ENCODE data around the gene ADGRG1. TPM values are rescaled to one million over a fixed set of nuclear protein-coding genes. Genes with fewer than 3 reads are reported as not detected.
A peak's percentile ranks its signal among the peaks of the same experiment; 100 is the strongest.
"Not testable (repeated sequence)": the region's sequence is repeated elsewhere in the genome, so short reads cannot be mapped to it uniquely, and the experiment has no call there.

Gene ADGRG1
- total RNA-seq, 8 experiments from 2014 or later = 0.54 to 82.8 (median 48.8) TPM

- ATAC-seq (replicated peaks in 6 of 8) = no peak
- Histone ChIP-seq H3K27ac (no peak overlapping the region), H3K4me1 (replicated peaks in 1 of 2) (peaks cover 0 to 2% of the 10 kb centered on the region in 2 donors), H3K4me3 (no peak overlapping the region)
- in situ Hi-C loops (cut with MboI; ENCODE audit: low pct_unique_long_range_greater_than_20kb in 2 of 9, low sequenced_read_pairs in 9 of 9, unreplicated experiment in 9 of 9) = loop anchor here in 3 of 9 experiments (25.0 kb wide), 2 partner anchors 143 to 418 kb away; partner anchors contain the start of genes USB1 (in 2 of the 3), ZNF319 (in 2 of the 3) and KATNB1 (in 1 of the 3)
- 1 to 76% (median 57%) methylated on average over 1 to 4 of the region's 4 CpGs; no CpG with 5 or more reads in 1 of the 10 experiments for WGBS, 10 experiments
Measured at GRCh38 chr16:57594531-57595031, 33.8 kb upstream of the ADGRG1 start.

DNA sequence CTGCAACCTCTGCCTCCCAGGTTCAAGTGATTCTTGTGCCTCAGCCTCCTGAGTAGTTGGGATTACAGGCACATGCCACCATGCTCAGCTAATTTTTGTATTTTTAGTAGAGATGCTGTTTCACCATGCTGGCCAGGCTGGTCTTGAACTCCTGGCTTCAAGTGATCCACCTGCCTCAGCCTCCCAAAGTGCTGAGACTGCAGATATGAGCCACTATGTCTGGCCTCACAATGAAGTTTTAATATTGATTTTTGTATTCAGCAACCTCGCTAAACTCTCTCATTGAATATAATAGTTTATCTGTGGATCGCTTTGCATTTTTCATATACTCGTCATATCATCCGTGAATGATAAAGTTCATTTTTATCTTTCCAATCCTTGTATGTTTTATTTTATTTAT, 32.2 kb upstream of the ADGRG1 start:
- in situ Hi-C loops (cut with MboI; ENCODE audit: low pct_unique_long_range_greater_than_20kb in 2 of 9, low sequenced_read_pairs in 9 of 9, unreplicated experiment in 9 of 9) = loop anchor here in 3 of 9 experiments (25.0 kb wide), 2 partner anchors 141 to 416 kb away; partner anchors contain the start of genes USB1 (in 2 of the 3), ZNF319 (in 2 of the 3) and KATNB1 (in 1 of the 3)

GRCh38 chr16:57598437-57598836, 30.0 kb upstream of the ADGRG1 start:
- Histone ChIP-seq H3K27ac (no peak overlapping the region), H3K4me3 (no peak overlapping the region), H3K4me1 (replicated peaks in 1 of 2) (peaks cover 0 to 3% of the 10 kb centered on the region in 2 donors)
- ATAC-seq (replicated peaks in 6 of 8) = no peak
- in situ Hi-C loops (cut with MboI; ENCODE audit: low pct_unique_long_range_greater_than_20kb in 2 of 9, low sequenced_read_pairs in 9 of 9, unreplicated experiment in 9 of 9) = loop anchor here in 3 of 9 experiments (25.0 kb wide), 2 partner anchors 139 to 414 kb away; partner anchors contain the start of genes USB1 (in 2 of the 3), ZNF319 (in 2 of the 3) and KATNB1 (in 1 of the 3)

More for the DNA sequence above, 32.2 kb upstream of the ADGRG1 start:
- ATAC-seq (replicated peaks in 6 of 8); H3K27ac ChIP-seq; H3K4me3 ChIP-seq; H3K4me1 ChIP-seq (replicated peaks in 1 of 2): not testable (repeated sequence)
- WGBS, 10 experiments = 34 to 100% (median 65%) methylated on average over 3 to 4 of the region's 4 CpGs; no CpG with 5 or more reads in 1 of the 10 experiments

DNA sequence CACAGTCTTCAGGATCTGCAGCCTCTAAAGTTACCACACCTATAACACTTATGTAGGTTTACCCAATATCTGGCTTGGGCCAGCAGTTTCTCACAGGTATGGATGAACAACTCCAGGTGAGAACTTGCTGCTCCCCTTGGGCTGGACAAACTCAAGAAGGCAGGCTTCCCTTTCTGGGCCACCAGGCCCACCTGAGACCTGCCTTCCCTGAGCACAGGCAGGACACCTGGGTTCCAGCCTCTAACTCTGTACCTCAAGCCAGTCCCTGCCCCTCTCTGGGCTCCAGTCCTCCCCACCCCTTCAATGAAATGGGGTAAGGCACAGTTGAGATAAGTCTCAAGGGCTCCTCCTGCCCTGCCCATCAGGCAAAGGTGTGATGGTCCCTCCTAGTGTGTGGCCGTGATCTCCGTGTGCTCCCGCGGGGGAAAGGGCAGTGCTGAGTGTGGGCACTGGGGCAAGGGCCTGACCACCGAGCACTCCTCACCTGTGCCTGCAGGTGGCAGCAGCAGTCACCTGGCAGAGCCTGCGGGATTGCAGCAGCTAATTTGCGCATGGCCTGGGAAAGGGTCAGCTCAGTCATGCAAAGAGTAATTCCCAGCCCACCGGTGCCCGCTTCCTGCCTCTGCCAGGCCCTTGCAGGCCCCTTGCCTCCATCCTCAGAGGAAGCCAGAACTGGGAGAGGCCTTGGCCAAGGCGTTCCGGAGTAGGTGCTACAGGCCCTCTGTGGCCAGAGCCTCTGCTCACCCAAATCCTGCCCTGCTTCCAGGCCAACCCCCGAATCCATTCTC, 28.2 kb upstream of the ADGRG1 start:
- peaks cover 0 to 3% of the 10 kb centered on the region in 2 donors for H3K4me1 ChIP-seq (replicated peaks in 1 of 2)
- ATAC-seq (replicated peaks in 6 of 8) = peak; percentile 74 to 98 (median 90)
- H3K4me3 ChIP-seq = no peak overlapping the region
- 0 to 70% (median 40%) methylated on average over 1 to 8 of the region's 12 CpGs; no CpG with 5 or more reads in 2 of the 10 experiments for WGBS, 10 experiments
- in situ Hi-C loops (cut with MboI; ENCODE audit: low pct_unique_long_range_greater_than_20kb in 2 of 9, low sequenced_read_pairs in 9 of 9, unreplicated experiment in 9 of 9) = no loop called here
- H3K27ac ChIP-seq = no peak overlapping the region

GRCh38 chr16:57600952-57601580, 27.4 kb upstream of the ADGRG1 start:
- ATAC-seq (replicated peaks in 6 of 8) = no peak

DNA sequence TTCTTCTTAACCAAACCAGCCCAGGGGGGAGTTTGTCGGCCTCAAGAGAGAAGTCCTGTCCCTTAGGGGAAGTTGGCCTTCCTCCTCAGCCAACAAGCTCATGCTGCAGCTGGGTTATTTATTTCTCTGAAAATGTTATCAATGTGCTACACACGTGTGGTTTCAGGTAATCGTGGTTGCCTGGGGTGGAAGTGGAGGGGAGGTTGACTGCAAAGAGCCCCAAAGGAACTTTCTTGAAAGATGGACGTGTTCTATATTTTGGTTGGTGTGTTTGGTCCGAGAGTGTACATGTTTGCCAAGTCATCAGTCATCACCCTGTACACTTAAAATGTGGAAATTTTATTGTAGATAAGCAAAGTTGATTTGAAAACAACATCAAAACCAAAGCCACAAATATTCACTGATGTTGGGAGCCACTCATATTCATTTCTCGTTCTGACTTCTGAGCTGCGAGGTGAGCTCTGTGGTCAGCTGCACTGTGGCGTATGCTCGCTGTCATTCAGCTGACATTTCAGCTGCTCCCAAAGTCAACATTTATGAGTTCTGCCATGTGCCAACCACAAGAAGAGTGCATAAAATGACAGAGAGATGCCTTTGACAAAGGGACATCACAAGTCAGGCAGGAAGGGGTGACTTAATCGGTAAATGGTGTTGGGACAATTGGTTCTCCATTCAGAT, 26.5 kb upstream of the ADGRG1 start:
- Histone ChIP-seq H3K4me3 (no peak overlapping the region), H3K4me1 (replicated peaks in 1 of 2) (peaks cover 0 to 10% of the 10 kb centered on the region in 2 donors), H3K27ac (no peak overlapping the region)
- peak in 1 of 8 experiments; percentile 19 for ATAC-seq (replicated peaks in 6 of 8)
- 0 to 95% (median 75%) methylated on average over 1 to 8 of the region's 10 CpGs; no CpG with 5 or more reads in 1 of the 10 experiments for WGBS, 10 experiments
- in situ Hi-C loops (cut with MboI; ENCODE audit: low pct_unique_long_range_greater_than_20kb in 2 of 9, low sequenced_read_pairs in 9 of 9, unreplicated experiment in 9 of 9) = no loop called here

More at GRCh38 chr16:57600952-57601580, 27.4 kb upstream of the ADGRG1 start:
- peaks cover 0 to 3% of the 10 kb centered on the region in 2 donors for H3K4me1 ChIP-seq (replicated peaks in 1 of 2)
- H3K4me3 ChIP-seq = no peak overlapping the region
- WGBS, 10 experiments = 0 to 100% (median 79%) methylated on average over 1 to 2 of the region's 2 CpGs; no CpG with 5 or more reads in 2 of the 10 experiments
- no peak overlapping the region for H3K27ac ChIP-seq
- in situ Hi-C loops (cut with MboI; ENCODE audit: low pct_unique_long_range_greater_than_20kb in 2 of 9, low sequenced_read_pairs in 9 of 9, unreplicated experiment in 9 of 9) = no loop called here

GRCh38 chr16:57603115-57604024, 25.1 kb upstream of the ADGRG1 start:
- WGBS, 10 experiments = 42 to 83% (median 80%) methylated on average over 5 to 11 of the region's 17 CpGs; no CpG with 5 or more reads in 2 of the 10 experiments
- no peak overlapping the region for H3K27ac ChIP-seq
- peaks cover 4 to 17% of the 10 kb centered on the region in 2 donors for H3K4me1 ChIP-seq (replicated peaks in 1 of 2)
- in situ Hi-C loops (cut with MboI; ENCODE audit: low pct_unique_long_range_greater_than_20kb in 2 of 9, low sequenced_read_pairs in 9 of 9, unreplicated experiment in 9 of 9) = no loop called here
- H3K4me3 ChIP-seq = no peak overlapping the region
- ATAC-seq (replicated peaks in 6 of 8) = no peak

DNA sequence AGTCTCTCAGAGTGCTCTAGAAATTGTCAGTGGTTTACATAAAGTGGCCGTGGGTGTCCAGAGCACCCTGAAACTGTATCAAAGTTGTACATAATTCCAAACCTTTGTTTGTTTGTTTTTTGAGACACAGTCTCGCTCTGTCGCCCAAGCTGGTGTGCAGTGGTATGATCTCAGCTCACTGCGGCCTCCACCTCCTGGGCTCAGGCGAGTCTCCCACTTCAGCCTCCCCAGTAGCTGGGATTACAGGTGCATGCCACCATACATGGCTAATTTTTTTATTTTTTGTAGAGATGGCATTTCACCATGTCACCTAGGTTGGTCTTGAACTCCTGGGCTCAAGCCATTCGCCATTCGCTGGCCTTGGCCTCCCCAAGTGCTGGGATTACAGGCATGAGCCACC, 24.3 kb upstream of the ADGRG1 start:
- H3K4me3 ChIP-seq = no peak overlapping the region
- in situ Hi-C loops (cut with MboI; ENCODE audit: low pct_unique_long_range_greater_than_20kb in 2 of 9, low sequenced_read_pairs in 9 of 9, unreplicated experiment in 9 of 9) = no loop called here
- 33 to 100% (median 92%) methylated on average over 1 to 7 of the region's 7 CpGs; no CpG with 5 or more reads in 2 of the 10 experiments for WGBS, 10 experiments
- no peak overlapping the region for H3K27ac ChIP-seq
- ATAC-seq (replicated peaks in 6 of 8) = no peak
- H3K4me1 ChIP-seq (replicated peaks in 1 of 2) = peaks cover 6 to 22% of the 10 kb centered on the region in 2 donors

GRCh38 chr16:57606147-57606846, 22.1 kb upstream of the ADGRG1 start:
- peak in 3 of 8 experiments; percentile 17 to 41 (median 35) for ATAC-seq (replicated peaks in 6 of 8)
- in situ Hi-C loops (cut with MboI; ENCODE audit: low pct_unique_long_range_greater_than_20kb in 2 of 9, low sequenced_read_pairs in 9 of 9, unreplicated experiment in 9 of 9) = no loop called here
- H3K4me1 ChIP-seq (replicated peaks in 1 of 2) = peaks cover 6 to 20% of the 10 kb centered on the region in 2 donors
- 33 to 100% (median 76%) methylated on average over 1 to 4 of the region's 4 CpGs for WGBS, 10 experiments
- no peak overlapping the region for H3K4me3 ChIP-seq
- H3K27ac ChIP-seq = no peak overlapping the region

DNA sequence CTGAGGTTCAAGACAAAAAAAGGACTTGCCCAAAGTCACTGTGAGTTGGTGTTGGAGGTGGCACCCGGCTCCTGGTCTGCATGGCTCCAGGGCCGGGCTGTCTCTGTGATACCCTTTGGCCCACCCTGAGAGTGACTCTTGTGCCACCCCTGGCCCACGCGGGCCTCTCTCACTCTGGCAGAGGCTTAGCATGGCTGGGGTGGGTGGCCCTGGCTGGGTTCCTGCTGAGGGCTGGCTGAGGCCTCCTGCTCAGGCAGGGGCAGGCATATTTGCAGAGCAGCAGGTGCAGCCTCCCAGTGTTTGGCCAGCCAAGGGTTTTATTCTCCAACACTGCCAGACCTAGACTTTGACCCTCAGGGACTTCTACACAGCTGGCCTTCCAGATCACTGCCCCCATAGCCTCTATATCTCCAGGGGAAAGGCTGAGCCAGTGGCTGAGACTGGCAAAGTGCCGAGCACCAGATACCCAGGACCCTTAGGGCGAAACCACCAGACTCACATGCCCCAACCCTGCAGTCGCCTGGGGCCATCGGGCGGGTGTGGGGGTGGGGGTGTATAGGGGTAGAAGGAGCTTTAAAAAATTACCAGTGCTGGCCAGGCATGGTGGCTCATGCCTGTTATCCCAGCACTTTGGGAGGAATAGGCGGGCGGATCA, 21.5 kb upstream of the ADGRG1 start:
- ATAC-seq (replicated peaks in 6 of 8) = peak in 5 of 8 experiments; percentile 23 to 61 (median 37)
- Histone ChIP-seq H3K4me3 (no peak overlapping the region), H3K27ac (no peak overlapping the region), H3K4me1 (replicated peaks in 1 of 2) (peaks cover 6 to 20% of the 10 kb centered on the region in 2 donors)
- 33 to 100% (median 80%) methylated on average over 1 to 2 of the region's 11 CpGs; no CpG with 5 or more reads in 7 of the 10 experiments for WGBS, 10 experiments
- in situ Hi-C loops (cut with MboI; ENCODE audit: low pct_unique_long_range_greater_than_20kb in 2 of 9, low sequenced_read_pairs in 9 of 9, unreplicated experiment in 9 of 9) = no loop called here

Data from motor neuron (in vitro differentiated cells).